HepG2 (cell line): ENCODE results near the gene RBM12. TPM values are rescaled to one million over a fixed set of nuclear protein-coding genes. Genes with fewer than 3 reads are reported as not detected.

Experiments
- ARNT ChIP-seq: fragments of 450-650 bp; IDR thresholded peaks from 2 replicates; pipeline ENCODE4 v1.6.1; 2017
- BRD4 ChIP-seq: sonication (generic); formaldehyde crosslinking; IDR thresholded peaks from 2 replicates; pipeline ENCODE4 v1.4.0; 2020; ENCODE audit warnings: missing genetic modification reagents
- FOSL2 ChIP-seq: sonication (generic); formaldehyde crosslinking; IDR thresholded peaks from 2 replicates; pipeline ENCODE4 v1.4.0; 2020; ENCODE audit warnings: missing genetic modification reagents
- HOXA9 ChIP-seq: sonication (generic); formaldehyde crosslinking; IDR thresholded peaks from 2 replicates; pipeline ENCODE4 v1.8.1; 2022; ENCODE audit warnings: missing genetic modification reagents, mild to moderate bottlenecking, moderate library complexity, borderline replicate concordance
- KLF12 ChIP-seq: sonication (generic); formaldehyde crosslinking; IDR thresholded peaks from 2 replicates; pipeline ENCODE4 v1.4.0; 2020; ENCODE audit warnings: missing genetic modification reagents, borderline replicate concordance
- RBM22 ChIP-seq: fragments of 200-400 bp; formaldehyde crosslinking; optimal IDR thresholded peaks from 2 replicates; pipeline ENCODE3; 2017; ENCODE audit warnings: mild to moderate bottlenecking, low read length, moderate library complexity
- SCMH1 ChIP-seq: sonication (generic); formaldehyde crosslinking; IDR thresholded peaks from 2 replicates; pipeline ENCODE4 v1.9.0; 2021; ENCODE audit warnings: missing genetic modification reagents, mild to moderate bottlenecking, borderline replicate concordance
- ZC3H4 ChIP-seq: sonication (generic); formaldehyde crosslinking; IDR thresholded peaks from 2 replicates; pipeline ENCODE4 v1.4.0; 2020; ENCODE audit warnings: missing genetic modification reagents, borderline replicate concordance
- ZNF331 ChIP-seq: sonication (generic); formaldehyde crosslinking; IDR thresholded peaks from 2 replicates; pipeline ENCODE4 v1.4.0; 2020; ENCODE audit warnings: missing genetic modification reagents
- ZNF501 ChIP-seq: sonication (generic); formaldehyde crosslinking; IDR thresholded peaks from 2 replicates; pipeline ENCODE4 v1.5.1; 2020; ENCODE audit warnings: mild to moderate bottlenecking, moderate library complexity, missing genetic modification reagents
- ZNF577 ChIP-seq: sonication (generic); formaldehyde crosslinking; IDR thresholded peaks from 2 replicates; pipeline ENCODE4 v1.4.0; 2020; ENCODE audit warnings: mild to moderate bottlenecking, low read depth, missing genetic modification reagents, borderline replicate concordance
- polyA plus RNA-seq, 8 experiments: library from polyadenylated mRNA; depleted of rRNA in 3 of 8; stranded (reverse) in 7 of 8; unstranded in 1 of 8; fragments of >200 nt; fragmentation: Illumina TruSeq in 4 of 8; extraction: Trizol in 4 of 8; gene quantifications; 2 replicates each; pipeline versions ENCODE4 v1.2.1 to v1.2.3, GENCODE V29; 2011 to 2016; ENCODE audit warnings: low read depth in 4 of 8, missing spikeins in 1 of 8, mixed read lengths in 1 of 8; ENCODE audit not compliant: insufficient read depth in 1 of 8
- total RNA-seq, 5 experiments: library from RNA; depleted of rRNA; stranded (reverse); fragments of >200 nt; fragmentation: Illumina TruSeq; extraction: Trizol; gene quantifications; 2 replicates each; pipeline ENCODE4 v1.2.3, GENCODE V29; 2016; ENCODE audit warnings: low read depth in 1 of 5
- TF ChIP-seq, protein P1 (sequence below): sonication (generic); formaldehyde crosslinking; IDR thresholded peaks from 2 replicates; pipeline ENCODE4 v1.5.1; 2020; ENCODE audit warnings: mild to moderate bottlenecking, missing genetic modification reagents, borderline replicate concordance
- TF ChIP-seq, protein P2 (sequence below): sonication (generic); formaldehyde crosslinking; conservative IDR thresholded peaks from 2 replicates; pipeline ENCODE4 v1.4.0; 2020; ENCODE audit warnings: mild to moderate bottlenecking, missing genetic modification reagents, moderate library complexity
- TF ChIP-seq, protein P3 (sequence below): IDR thresholded peaks from 2 replicates; pipeline ENCODE4 v1.6.1; 2016; ENCODE audit warnings: low read depth, missing genetic modification reagents, missing compliant biosample characterization

Gene RBM12
- total and polyA plus RNA-seq, 2 of the 13 experiments (the other 11 are each of a cell fraction or from before 2014, with no cell fraction given): 97.9 to 104 TPM

DNA sequence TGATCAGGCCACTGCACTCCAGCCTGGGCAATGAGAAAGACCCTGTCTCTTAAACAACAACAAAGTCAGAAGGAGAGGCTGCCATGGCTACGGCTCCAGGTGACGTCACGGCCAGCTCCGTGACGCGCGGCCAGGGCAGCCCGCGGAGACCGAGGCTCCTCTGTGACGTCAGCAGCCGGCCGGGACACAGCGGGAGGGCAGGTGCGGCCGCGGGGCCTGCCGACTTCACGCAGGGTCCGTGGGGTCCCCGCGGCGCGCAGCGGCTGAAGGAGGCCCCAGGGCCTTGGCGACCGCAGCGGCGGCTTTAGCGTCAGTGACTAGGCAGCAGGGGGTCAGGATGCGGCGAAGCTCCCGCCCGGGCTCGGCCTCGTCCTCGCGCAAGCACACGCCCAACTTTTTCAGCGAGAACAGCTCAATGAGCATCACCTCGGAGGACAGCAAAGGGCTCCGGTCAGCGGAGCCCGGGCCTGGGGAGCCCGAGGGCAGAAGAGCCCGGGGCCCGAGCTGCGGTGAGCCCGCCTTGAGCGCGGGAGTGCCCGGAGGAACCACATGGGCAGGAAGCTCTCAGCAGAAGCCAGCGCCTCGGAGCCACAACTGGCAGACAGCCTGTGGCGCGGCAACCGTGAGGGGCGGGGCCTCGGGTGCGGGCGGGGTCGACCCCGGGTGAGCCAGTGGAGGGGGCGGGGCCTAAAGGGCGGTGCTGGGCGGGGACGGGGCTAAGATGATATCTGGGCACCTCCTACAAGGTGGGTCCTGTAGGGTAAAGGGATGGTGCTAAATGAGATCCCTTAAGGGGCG is 48.8 kb downstream of the RBM12 start, which contains the start of gene SPAG4 (continued):
- TF ChIP-seq, protein P1, sequence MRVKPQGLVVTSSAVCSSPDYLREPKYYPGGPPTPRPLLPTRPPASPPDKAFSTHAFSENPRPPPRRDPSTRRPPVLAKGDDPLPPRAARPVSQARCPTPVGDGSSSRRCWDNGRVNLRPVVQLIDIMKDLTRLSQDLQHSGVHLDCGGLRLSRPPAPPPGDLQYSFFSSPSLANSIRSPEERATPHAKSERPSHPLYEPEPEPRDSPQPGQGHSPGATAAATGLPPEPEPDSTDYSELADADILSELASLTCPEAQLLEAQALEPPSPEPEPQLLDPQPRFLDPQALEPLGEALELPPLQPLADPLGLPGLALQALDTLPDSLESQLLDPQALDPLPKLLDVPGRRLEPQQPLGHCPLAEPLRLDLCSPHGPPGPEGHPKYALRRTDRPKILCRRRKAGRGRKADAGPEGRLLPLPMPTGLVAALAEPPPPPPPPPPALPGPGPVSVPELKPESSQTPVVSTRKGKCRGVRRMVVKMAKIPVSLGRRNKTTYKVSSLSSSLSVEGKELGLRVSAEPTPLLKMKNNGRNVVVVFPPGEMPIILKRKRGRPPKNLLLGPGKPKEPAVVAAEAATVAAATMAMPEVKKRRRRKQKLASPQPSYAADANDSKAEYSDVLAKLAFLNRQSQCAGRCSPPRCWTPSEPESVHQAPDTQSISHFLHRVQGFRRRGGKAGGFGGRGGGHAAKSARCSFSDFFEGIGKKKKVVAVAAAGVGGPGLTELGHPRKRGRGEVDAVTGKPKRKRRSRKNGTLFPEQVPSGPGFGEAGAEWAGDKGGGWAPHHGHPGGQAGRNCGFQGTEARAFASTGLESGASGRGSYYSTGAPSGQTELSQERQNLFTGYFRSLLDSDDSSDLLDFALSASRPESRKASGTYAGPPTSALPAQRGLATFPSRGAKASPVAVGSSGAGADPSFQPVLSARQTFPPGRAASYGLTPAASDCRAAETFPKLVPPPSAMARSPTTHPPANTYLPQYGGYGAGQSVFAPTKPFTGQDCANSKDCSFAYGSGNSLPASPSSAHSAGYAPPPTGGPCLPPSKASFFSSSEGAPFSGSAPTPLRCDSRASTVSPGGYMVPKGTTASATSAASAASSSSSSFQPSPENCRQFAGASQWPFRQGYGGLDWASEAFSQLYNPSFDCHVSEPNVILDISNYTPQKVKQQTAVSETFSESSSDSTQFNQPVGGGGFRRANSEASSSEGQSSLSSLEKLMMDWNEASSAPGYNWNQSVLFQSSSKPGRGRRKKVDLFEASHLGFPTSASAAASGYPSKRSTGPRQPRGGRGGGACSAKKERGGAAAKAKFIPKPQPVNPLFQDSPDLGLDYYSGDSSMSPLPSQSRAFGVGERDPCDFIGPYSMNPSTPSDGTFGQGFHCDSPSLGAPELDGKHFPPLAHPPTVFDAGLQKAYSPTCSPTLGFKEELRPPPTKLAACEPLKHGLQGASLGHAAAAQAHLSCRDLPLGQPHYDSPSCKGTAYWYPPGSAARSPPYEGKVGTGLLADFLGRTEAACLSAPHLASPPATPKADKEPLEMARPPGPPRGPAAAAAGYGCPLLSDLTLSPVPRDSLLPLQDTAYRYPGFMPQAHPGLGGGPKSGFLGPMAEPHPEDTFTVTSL (CRISPR knock-in tag): peak; percentile 89
- TF ChIP-seq HOXA9 (CRISPR knock-in tag): peak; percentile 98
- TF ChIP-seq ZC3H4 (CRISPR knock-in tag): peak; percentile 31; the same call in 1 of the 2 replicates
- TF ChIP-seq ZNF501 (CRISPR knock-in tag): peak; percentile 96
- peak; percentile 92 for TF ChIP-seq ZNF331 (CRISPR knock-in tag)
- TF ChIP-seq FOSL2 (CRISPR knock-in tag): peak; percentile 35; the same call in 1 of the 2 replicates
- TF ChIP-seq SCMH1 (CRISPR knock-in tag): no peak
- no peak for TF ChIP-seq ARNT
- TF ChIP-seq BRD4: peak; percentile 65; the same call in 1 of the 2 replicates
- peak; percentile 95; the same call in 1 of the 2 replicates for TF ChIP-seq ZNF577 (CRISPR knock-in tag)
- TF ChIP-seq KLF12: peak; percentile 93; the same call in 1 of the 2 replicates
- peak; percentile 19 for TF ChIP-seq RBM22
- TF ChIP-seq, protein P2, sequence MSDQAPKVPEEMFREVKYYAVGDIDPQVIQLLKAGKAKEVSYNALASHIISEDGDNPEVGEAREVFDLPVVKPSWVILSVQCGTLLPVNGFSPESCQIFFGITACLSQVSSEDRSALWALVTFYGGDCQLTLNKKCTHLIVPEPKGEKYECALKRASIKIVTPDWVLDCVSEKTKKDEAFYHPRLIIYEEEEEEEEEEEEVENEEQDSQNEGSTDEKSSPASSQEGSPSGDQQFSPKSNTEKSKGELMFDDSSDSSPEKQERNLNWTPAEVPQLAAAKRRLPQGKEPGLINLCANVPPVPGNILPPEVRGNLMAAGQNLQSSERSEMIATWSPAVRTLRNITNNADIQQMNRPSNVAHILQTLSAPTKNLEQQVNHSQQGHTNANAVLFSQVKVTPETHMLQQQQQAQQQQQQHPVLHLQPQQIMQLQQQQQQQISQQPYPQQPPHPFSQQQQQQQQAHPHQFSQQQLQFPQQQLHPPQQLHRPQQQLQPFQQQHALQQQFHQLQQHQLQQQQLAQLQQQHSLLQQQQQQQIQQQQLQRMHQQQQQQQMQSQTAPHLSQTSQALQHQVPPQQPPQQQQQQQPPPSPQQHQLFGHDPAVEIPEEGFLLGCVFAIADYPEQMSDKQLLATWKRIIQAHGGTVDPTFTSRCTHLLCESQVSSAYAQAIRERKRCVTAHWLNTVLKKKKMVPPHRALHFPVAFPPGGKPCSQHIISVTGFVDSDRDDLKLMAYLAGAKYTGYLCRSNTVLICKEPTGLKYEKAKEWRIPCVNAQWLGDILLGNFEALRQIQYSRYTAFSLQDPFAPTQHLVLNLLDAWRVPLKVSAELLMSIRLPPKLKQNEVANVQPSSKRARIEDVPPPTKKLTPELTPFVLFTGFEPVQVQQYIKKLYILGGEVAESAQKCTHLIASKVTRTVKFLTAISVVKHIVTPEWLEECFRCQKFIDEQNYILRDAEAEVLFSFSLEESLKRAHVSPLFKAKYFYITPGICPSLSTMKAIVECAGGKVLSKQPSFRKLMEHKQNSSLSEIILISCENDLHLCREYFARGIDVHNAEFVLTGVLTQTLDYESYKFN (CRISPR knock-in tag): no peak; the same call in 1 of the 2 replicates
- TF ChIP-seq, protein P3, sequence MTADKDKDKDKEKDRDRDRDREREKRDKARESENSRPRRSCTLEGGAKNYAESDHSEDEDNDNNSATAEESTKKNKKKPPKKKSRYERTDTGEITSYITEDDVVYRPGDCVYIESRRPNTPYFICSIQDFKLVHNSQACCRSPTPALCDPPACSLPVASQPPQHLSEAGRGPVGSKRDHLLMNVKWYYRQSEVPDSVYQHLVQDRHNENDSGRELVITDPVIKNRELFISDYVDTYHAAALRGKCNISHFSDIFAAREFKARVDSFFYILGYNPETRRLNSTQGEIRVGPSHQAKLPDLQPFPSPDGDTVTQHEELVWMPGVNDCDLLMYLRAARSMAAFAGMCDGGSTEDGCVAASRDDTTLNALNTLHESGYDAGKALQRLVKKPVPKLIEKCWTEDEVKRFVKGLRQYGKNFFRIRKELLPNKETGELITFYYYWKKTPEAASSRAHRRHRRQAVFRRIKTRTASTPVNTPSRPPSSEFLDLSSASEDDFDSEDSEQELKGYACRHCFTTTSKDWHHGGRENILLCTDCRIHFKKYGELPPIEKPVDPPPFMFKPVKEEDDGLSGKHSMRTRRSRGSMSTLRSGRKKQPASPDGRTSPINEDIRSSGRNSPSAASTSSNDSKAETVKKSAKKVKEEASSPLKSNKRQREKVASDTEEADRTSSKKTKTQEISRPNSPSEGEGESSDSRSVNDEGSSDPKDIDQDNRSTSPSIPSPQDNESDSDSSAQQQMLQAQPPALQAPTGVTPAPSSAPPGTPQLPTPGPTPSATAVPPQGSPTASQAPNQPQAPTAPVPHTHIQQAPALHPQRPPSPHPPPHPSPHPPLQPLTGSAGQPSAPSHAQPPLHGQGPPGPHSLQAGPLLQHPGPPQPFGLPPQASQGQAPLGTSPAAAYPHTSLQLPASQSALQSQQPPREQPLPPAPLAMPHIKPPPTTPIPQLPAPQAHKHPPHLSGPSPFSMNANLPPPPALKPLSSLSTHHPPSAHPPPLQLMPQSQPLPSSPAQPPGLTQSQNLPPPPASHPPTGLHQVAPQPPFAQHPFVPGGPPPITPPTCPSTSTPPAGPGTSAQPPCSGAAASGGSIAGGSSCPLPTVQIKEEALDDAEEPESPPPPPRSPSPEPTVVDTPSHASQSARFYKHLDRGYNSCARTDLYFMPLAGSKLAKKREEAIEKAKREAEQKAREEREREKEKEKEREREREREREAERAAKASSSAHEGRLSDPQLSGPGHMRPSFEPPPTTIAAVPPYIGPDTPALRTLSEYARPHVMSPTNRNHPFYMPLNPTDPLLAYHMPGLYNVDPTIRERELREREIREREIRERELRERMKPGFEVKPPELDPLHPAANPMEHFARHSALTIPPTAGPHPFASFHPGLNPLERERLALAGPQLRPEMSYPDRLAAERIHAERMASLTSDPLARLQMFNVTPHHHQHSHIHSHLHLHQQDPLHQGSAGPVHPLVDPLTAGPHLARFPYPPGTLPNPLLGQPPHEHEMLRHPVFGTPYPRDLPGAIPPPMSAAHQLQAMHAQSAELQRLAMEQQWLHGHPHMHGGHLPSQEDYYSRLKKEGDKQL (CRISPR knock-in tag): no peak; the same call in 1 of the 2 replicates
